DLD1 (cell line): ENCODE data around the gene TAPT1.
"Not testable (repeated sequence)": the region's sequence is repeated elsewhere in the genome, so short reads cannot be mapped to it uniquely, and the experiment has no call there.

Source experiments
- in situ Hi-C: cut with HindIII; loops from 2 replicates; pipeline ENCODE4 v1.10.0; 2017; ENCODE audit warnings: low sequenced_read_pairs

The TAPT1 gene

DNA sequence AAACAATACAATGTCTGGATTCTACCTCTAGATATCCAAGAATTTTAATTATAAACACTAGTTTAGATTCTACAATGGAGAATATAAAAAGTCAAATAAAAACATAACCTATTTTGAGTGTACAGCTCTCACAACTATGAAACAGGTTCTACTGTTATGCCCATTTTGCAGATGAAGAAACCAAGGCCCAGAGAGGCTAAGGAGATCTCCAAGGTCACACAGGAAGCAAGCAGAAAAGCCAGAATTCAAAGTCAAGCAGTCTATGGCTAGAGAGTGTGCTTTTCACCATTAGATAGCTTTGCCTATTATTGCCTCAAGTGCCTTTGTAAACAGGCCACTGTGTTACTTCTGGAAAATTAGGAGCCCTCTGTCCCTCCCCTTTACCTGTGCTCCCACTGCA lies 7.3 kb downstream of the TAPT1 start:
- in situ Hi-C loops = loop anchor here (25.0 kb wide), 1 partner anchor 182 kb away; no protein-coding TSS in a partner anchor

DNA sequence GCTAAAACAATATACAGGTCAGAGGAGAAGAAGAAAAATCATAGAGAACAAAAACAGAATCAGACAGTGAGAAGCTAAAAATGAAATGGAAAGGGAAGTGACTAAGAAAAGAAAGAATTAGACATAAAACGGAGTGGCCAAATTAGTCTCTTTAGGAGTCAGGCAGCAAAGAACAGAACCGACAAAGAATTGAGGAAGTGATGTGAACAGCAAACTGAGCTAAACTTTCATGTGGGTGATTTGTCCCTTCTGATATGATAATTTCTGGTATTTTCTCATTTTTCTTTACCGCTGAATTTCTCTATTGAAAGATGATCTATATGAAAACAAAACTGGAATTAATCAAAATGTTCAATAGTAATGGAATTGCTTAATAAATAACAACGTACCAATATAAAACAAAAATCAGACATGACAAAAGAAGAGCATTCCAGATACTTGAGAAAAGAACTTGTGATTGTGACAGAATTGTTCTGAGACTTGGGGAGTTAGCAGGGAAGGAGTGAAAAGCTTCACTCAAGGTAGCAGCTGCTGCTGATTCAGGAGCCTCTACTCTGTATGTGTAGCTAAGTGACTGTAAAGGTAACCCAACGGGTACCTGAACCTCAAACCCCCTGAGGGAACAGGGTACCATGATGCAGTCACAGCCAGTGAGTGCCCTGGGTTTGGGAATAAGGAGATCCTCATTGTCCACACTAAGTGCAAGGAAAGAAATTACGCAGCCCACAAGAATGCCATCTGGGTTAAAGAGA lies 8.8 kb downstream of the TAPT1 start:
- in situ Hi-C loops = loop anchor here (25.0 kb wide), 1 partner anchor 180 kb away; no protein-coding TSS in a partner anchor

DNA sequence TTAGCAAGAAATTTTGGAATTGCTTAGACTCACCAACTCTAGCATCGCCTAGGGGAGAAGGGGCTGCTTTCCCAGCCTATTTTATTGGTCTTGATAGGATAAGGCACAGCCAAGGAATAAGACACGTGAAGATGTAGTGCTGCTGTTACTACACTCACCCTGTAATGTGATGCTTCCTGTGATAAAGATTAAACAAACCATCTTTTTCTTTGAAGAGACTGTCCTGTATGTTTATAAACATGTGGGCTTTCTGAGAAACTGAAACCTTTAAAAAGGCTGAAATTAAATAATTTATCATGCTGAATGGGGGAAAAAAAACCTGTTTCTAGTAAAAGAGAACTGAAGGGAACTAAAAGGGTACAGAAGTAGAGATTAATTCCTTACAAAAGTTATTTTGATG lies 13.2 kb downstream of the TAPT1 start:
- in situ Hi-C loops = loop anchor here (25.0 kb wide), 1 partner anchor 176 kb away; no protein-coding TSS in a partner anchor

DNA sequence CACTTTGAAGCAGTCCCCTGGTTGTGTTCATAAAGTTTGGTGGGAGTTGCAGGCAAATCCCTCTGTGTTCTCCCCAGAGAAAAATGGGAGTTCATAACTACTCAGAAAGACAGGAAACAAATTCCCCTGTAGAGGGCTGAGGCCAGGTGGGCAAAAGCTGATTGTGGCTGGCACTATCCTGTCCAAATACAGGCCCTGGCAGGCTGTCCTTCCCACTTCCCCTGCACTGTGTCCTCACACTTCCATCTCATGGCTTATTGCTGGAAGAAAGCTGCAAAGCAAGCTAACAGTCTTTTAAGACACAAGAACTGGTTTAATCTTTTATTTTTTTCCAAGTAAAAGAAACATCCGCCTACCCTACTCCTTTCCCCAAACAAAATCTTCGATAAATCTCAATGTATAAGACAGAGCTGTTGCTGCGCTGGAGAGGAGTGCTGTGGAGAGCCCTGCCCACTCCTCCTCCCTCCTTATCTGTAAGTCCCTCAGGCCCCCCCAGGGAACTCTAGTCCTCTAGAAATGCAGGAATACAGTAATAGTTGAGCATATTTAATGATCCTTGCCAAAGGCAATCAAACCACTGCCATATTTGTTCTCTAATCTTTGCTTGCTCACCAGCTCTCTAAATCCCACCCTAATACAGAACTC lies 14.0 kb downstream of the TAPT1 start:
- in situ Hi-C loops = loop anchor here (25.0 kb wide), 1 partner anchor 175 kb away; no protein-coding TSS in a partner anchor

DNA sequence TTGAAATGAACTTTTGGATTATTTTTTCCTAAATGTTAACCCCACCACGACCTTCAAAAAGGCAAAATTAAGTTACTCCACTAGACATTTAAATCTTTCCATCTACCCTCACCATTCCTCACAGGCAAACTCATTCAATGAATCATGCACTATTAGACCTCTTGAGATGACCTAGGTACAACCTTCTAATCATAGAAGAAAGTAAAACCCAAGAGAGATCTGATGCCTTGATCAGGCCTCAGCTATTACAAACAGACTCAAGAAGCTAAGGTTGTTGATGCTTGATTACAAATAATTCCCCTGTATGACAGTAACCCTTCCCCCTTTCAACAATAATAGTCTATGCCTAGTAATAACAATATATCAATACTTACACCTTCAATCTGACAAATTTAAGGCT lies 18.9 kb downstream of the TAPT1 start:
- in situ Hi-C loops = loop anchor here (25.0 kb wide), 1 partner anchor 170 kb away; no protein-coding TSS in a partner anchor

DNA sequence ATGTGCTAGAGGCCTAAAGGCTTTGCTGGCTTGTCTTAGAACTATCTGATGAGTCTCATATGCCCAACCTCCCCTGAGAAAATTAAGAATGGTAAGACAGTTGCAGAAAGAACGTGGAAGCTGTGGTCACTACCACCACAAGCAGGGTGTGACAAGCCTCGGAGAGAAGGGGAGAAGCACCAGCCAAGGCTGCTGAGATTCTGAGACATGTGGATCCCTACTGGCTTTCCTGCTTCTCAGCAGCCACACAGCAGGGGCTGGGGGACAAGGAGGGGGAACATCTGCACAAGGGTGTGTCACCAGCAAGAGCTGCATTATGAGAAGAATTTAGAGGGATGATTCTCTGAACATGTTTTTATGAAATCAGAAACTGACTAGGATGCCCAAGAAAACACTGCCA lies 19.4 kb downstream of the TAPT1 start:
- in situ Hi-C loops = loop anchor here (25.0 kb wide), 1 partner anchor 170 kb away; no protein-coding TSS in a partner anchor

DNA sequence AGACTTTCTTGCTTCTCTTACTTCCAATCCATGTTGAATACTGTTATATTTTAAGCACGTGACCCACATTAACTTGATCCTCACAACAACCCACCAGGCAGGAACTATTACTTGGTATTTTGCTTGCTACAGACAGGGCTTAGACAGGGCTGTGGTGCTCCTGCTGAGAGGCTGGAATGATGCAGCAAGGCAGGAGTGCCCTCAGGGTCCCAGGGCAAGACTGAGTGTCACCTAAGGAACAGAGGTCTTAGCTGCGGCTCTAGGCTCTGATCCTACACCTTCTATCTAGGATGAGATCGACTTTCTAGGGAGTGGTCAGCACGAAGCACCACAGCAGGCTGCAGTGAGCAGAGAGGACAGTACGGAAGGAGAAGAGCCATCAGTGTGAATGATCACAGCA lies 20.0 kb downstream of the TAPT1 start:
- in situ Hi-C loops = loop anchor here (25.0 kb wide), 1 partner anchor 169 kb away; no protein-coding TSS in a partner anchor

DNA sequence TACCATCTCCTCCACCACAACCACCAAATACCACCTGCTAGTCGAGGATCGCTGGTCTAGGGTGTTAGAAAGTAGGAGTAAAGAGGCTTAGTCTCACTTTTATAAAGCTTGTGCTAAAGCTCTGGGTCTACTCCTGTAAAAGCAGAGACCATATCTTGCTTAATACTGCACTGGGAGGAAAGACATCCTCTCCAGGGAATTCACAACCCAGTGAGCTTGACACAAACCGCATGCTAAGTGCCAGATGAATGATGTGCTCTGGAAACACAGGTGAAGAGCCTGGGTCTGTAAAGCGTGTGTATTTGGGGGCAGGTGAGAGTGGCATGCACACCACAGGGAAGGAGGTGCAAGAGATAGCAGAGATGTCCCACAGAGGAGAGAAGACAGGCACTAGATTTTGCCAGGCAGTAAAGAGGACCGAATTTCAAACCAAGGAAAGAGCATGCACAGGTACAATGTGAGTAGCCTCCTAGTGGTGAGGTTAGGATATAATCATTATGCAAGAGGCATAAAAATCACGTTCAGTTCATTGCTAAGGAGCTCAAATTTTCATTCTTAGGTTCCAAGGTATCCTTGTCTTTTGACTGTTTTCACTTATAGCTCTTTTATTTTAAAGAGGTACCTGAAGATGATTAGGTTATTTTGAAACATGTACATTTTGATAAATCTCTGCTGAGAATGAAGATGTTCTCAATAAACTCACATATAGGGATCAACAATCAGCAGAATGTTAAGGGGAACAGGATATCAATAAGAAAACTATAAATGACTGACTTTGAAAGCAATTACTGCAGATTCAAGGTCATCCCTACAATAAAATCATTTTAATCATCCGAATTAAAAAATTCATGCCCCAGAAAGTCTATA lies 20.7 kb downstream of the TAPT1 start:
- in situ Hi-C loops = loop anchor here (25.0 kb wide), 1 partner anchor 168 kb away; no protein-coding TSS in a partner anchor

DNA sequence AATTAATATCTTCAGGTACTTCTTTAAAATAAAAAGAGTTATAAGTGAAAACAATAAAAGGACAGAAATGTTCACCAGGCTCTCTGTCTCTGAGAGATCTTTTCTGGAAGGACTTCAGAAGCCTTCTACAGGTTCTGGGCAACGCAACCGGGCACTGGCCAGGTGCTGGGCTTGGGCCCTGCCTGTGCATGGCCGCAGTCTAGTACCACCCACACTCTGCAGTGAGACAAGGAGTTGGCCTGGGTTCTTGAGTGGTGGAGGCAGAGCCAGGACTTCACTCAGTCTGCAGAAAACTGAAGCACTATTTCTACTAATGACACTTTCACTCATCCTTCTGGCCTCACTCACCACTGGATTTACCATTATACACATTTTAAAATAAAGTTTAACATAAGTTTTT lies 21.8 kb downstream of the TAPT1 start:
- in situ Hi-C loops = loop anchor here (25.0 kb wide), 1 partner anchor 167 kb away; no protein-coding TSS in a partner anchor

DNA sequence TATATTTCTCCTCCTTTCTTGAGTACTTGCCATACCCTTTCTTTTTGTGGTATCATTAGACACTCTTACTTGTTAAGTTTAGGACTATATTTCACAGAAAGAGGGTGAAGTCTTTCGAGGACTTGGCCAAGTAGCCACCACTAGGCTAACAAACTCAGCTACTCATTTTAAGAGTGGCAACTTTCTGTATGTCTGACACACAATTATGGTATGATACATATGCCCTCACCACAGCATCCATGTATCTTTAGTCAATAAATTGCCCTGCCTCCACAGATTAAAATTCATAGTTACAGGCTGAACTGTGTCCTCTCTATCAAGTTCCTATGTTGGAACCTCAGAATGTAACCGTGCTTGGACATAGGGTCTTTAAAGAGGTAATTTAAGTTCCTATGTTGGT lies 23.2 kb downstream of the TAPT1 start:
- in situ Hi-C loops = loop anchor here (25.0 kb wide), 1 partner anchor 166 kb away; no protein-coding TSS in a partner anchor

DNA sequence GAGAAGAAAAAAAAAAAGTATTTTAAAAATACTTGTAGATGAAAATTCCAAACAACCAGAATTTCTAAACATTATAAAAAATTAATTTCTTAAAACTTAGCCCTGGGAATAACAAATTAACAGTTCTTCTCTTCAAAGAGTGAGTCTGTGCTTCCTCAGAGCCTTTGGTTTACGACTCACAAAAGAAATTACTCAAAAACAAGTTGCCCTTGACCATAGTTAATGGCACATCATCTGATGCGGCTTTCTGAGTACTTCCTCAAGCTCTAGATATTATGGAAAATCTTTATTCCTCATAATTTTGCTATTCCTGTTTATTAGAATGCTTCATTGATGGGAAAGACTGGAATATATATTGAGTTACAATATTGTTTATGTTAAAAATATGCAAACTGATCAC lies 23.7 kb downstream of the TAPT1 start:
- in situ Hi-C loops = loop anchor here (25.0 kb wide), 1 partner anchor 165 kb away; no protein-coding TSS in a partner anchor

DNA sequence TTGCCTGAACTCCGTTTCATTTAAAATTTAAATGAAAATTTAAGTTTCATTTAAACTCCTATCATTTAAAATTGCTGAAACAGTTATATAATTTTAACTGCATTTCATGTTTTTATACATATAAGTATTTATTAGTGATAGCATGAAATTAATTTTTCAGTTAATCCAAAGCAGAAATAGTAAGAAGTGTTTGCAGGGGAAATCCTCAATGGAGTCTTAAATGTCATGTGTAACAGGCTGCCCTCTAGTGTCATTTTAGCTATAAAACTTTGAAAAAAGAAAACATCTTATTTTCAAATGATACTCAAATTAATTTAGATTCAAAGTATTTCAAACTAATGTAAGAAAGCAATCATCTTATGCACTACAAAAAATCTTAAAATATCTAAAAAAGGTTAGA lies 27.2 kb downstream of the TAPT1 start:
- in situ Hi-C loops = no loop called here

DNA sequence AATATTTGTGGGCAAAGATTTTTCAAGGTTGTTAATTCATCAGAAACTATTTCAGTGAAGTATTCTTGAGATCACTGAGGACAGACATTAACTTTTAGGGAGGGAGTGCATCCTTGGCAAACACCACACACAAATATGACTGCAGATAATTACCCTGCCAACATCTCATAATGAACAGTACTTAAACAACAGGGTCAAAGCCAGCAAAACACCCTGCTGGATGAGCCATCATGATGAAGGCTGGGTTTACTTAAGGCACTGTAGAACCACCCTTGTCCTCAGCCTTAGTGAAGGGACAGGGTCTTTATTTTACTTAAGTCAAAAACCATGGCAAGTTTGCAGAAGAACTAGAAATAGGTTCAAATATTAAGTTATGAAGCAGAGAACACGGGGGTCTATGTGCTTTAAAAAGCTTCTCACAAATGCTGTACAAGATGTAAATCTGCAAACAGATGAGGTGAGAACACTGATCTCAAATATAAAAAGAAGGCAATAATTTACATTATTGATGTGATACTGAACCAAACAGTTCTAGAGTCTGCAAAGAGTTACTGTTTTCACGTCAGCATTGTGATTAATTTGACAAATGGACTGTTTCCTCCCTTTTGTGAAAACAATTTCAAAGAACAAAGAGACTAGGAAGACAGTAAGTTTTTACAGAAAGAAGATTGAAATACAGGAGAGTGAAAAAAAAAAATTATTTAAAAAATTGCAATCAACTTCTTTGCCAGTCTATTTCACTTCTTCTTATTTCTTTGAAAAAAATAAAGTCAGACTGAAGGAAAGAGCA lies 28.2 kb downstream of the TAPT1 start:
- in situ Hi-C loops = no loop called here

DNA sequence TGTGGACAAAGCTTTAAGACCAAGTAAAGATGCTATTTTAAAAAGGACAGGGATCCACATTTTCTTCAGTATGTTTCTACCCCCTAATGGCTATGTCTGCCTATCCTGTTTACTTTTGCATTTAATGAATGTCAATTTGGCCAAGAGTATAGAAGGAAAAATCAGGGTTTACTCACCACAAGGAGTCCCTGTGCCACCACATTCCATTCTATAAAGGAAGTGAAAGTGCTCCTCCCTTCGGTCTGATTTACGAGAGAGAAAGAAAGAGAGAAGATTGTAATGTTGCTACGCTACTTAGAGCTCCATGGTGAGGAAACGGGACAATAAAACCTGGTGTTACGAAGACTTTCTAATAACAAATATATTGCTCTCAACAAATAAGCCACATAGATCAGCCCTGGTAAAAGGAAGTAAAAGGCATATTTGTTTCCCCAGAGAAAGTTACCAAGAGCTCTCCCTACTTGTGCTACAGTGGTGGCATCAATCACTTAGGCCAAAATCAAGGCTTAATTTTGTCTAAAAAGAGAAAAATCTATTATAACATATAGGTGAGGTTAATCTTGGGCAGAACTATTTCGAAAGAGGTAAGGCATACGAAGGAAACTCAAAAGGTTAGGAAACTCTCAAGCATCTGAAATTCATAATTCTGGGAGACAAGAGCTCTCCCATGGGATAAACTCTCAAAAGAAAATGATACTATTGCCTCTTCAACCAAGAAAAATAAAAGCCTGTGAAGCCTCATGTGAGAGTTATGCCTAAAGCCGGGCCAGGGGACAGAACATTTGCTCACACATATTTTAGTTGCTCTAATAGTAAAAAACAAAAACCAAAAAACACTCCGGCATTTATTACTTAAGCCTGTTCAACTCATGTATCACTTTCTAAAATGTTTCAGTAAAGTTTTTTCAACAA lies 29.5 kb downstream of the TAPT1 start:
- in situ Hi-C loops = no loop called here

DNA sequence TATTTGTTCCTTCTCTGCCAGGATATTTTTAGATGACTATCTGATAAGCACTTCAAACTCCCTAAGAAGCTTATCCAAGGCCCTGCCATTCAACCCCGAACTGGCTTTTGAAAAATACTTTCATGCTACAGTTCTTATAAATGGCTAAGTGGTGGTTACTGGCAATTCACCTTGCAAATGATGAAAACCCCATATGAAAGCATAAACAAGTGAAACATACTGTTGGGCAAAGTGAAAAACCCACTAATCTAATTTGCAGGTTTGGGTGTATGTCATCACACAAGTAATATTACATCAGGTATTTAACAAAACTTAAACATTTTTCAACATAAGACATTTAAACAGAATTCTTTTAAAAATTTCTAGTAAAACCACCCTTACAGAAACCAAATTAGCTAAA lies 31.1 kb downstream of the TAPT1 start:
- in situ Hi-C loops = no loop called here

DNA sequence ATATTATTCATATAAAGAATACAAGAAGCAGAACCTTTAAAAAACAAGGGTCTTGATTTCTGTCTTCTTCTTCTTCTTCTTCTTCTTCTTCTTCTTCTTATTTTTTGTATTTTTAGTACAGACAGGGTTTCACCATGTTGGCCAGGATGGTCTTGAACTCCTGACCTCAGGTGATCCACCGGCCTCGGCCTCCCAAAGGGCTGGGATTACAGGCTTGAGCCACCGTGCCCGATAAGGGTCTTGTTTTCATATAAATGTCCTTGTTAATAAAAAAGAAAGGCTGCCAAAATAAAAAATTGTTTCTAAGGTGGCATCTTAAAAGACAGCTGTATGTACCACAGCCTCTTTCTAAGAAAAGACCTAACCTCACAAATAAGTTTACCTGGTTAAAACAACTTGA lies 31.5 kb downstream of the TAPT1 start:
- in situ Hi-C loops = not testable (repeated sequence)

DNA sequence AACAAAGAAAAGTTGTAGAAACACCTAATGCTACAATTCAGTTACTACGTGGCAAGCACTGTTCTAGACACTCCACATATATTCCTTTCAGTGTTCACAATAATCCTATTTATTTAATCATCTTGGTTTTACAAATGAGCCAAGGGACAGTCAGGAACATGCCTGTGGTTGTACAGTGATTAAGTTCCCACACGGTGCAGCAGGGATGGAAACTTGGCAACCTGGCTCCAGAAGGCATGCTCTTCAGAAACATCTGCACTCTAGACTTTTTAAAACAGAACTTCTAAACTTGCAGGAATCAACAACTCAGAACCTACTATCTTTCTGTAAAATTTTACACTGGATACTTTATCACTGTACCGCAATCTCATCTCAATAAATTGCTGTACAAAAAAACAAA lies 32.1 kb downstream of the TAPT1 start:
- in situ Hi-C loops = no loop called here

DNA sequence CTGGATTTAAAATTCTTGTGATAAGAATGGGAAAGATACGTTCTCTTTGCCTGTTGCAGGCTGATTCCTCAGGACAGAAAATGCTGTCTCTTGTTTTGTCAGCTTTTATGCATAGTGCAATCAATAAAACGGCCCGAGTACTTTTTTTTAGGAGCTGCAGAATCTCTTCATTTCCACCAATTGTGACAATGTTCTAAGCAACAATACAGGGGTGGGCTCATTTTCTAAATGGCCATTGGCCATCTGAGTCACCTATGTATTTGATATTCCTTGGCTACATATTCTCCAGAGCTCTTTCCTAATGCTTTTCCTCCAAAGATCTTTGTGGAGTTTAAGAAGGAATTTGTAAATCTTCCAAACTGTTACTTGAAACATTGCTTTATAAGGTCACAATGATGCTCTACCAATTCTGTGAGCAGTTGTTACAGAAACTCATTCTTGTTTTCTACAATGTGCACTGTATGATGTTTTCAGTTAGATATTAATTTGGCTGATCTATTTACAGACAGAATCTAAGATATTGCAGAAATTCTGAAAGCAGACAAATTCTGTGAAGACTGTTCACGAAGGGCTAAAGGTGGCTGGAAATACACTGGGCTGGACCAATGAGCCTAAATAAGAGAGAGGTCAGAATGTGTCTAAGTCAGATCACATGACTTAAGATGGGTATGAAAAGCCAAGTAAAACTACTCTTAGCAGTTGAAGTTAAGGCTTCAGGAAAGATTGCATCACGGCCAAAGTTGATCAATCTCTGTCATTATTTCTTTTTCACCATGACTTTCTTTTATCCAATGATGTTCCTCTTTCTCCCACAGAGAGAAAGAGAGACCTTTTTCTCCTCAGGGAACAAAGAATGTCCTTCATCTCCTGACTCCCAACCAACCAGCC lies 33.4 kb downstream of the TAPT1 start:
- in situ Hi-C loops = no loop called here
